LNCaP clone FGC (cell line): ENCODE results near the gene CACNA2D1.

Source experiments
- DNase-seq: peaks from one replicate; pipeline ENCODE4 v3.0.0-alpha.2; 2011; ENCODE audit warnings: low read depth
- H3K4me3 ChIP-seq: 2 replicates; pipeline ENCODE4 v1.5.1; 2011; ENCODE audit warnings: mild to moderate bottlenecking, low read depth, low read length, control low read depth
- TF ChIP-seq, protein P1 (sequence below): IDR thresholded peaks from 2 replicates; pipeline ENCODE4 v1.5.1; 2012; ENCODE audit warnings: mild to moderate bottlenecking; ENCODE audit not compliant: control insufficient read depth, insufficient read depth; ENCODE audit errors: extremely low read depth

Gene CACNA2D1

DNA sequence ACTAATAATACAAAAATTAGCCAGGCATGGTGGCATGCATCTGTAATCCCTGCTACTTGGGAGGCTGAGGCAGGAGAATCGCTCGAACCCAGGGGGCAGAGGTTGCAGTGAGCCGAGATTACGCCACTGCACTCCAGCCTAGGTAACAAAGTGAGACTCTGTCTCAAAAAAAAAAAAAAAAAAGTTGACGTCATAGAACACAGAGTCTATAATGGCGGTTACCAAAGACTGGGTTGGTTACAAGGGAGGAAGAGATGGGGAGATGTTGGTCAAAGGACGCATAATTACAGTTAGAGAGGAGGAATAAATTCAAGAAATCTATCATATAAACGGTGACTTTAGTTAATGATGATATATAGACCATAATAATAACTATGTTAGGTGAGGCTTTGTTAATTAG is 364.1 kb downstream of the CACNA2D1 start:
- TF ChIP-seq, protein P1, sequence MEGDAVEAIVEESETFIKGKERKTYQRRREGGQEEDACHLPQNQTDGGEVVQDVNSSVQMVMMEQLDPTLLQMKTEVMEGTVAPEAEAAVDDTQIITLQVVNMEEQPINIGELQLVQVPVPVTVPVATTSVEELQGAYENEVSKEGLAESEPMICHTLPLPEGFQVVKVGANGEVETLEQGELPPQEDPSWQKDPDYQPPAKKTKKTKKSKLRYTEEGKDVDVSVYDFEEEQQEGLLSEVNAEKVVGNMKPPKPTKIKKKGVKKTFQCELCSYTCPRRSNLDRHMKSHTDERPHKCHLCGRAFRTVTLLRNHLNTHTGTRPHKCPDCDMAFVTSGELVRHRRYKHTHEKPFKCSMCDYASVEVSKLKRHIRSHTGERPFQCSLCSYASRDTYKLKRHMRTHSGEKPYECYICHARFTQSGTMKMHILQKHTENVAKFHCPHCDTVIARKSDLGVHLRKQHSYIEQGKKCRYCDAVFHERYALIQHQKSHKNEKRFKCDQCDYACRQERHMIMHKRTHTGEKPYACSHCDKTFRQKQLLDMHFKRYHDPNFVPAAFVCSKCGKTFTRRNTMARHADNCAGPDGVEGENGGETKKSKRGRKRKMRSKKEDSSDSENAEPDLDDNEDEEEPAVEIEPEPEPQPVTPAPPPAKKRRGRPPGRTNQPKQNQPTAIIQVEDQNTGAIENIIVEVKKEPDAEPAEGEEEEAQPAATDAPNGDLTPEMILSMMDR = no peak
- no peak for DNase-seq
- H3K4me3 ChIP-seq = no peak overlapping the region

DNA sequence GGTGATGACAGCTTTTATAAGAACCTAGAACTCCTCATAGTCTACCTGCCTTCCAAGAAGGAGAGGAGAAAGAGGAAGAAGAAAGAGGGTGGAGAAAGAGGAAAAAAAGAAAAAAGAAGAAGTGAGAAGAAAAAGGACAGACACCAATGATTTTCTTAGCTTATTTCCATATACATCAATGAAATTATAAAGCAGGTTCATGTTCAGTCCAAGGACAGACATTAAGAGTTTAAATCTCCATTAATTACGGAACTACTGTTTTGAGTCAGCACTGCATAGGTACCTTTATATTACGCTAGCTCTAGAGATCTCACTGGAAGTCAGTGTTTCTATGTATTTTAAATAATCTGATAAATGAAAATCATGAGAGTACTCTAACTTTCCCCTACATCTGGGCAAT is 364.8 kb downstream of the CACNA2D1 start:
- no peak overlapping the region for H3K4me3 ChIP-seq
- no peak for DNase-seq
- TF ChIP-seq, protein P1 = no peak

DNA sequence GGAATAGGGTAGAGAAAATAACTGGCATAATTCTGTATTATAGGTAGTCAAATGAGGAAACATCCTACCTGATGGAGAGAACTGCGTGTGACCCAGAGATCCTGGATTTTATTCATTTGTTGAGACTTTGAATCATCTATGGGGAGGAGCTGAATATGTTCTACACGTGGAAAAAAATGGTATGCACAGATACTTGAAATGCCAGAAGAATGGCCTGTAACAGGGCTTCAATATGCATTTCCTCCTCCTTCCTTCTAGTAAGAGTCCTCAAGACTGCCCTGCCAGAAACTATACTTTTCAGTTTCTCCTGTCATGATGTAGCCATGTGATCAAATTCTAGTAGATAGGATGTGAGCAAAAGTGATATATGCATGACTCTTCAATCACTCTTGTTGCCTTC is 372.1 kb downstream of the CACNA2D1 start:
- H3K4me3 ChIP-seq = no peak overlapping the region
- TF ChIP-seq, protein P1 = no peak
- no peak for DNase-seq

DNA sequence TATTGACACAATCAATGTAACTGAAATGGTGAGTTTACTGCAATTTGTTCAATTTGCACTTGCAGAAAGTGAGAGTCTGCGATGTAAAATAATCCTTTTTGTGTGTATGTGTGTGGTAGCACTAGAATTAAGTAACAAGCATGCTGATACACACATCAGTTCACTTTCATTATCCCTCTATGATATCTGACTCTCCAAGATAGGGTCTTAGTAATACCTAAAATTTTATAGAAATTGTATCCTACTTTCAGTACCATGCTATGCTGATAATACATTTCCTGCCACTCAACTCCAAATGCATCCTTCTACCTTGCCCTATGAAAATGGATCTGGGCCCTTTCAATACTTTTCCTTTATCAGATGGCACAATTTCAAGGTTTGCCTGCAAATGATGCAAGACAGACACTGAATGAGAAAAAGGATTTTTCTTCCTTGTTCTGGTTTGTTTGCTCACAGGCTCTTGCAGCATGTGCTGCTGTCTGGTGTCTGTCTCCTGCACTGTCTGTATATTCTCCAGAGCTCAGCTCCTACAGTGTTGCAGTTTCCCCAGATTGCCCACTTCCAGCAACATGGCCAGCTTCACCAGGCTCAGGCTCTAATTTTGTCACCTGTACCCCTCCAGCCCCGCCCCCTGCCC is 375.8 kb downstream of the CACNA2D1 start:
- peak; percentile 25 for DNase-seq
- TF ChIP-seq, protein P1 = no peak
- no peak overlapping the region for H3K4me3 ChIP-seq

DNA sequence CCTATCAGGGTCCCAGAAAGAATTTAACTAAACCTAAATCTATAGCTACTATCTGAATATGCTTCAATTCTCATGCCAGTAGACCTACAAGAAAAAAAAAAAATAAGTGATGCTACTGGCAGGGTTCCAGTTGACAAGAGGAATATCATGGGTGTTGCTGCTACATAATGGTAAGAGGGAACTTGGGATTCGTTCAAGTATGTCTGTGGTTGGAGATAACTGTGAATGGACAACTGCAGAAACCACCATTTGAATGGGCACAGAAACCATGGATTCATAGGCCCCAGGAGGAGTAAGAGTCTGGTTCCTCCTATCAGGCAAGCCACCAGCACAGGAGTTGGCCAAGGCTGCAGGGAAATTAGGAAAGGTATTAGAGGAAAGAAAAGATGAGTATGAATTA is 386.1 kb downstream of the CACNA2D1 start:
- H3K4me3 ChIP-seq = no peak overlapping the region
- TF ChIP-seq, protein P1 = no peak
- no peak for DNase-seq

DNA sequence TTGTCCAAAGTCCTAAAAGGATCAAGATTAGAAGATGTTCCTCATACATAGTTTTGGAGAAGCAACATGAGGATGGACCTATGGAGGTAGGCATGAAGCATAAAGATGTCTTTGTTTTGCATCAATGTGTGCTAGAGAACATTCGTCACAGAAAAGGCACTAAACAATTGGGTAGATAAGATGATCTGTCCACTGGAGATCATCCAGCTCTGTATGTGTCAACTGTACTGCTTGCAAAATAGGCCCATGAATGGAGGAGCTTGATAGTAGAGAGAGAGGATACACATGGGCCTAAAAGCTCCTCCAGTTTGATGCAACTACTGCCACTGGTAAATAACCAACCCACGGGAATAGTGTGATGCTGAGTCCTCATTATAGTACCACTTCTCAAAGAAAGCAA is 387.3 kb downstream of the CACNA2D1 start:
- TF ChIP-seq, protein P1 = no peak
- no peak for DNase-seq
- no peak overlapping the region for H3K4me3 ChIP-seq

DNA sequence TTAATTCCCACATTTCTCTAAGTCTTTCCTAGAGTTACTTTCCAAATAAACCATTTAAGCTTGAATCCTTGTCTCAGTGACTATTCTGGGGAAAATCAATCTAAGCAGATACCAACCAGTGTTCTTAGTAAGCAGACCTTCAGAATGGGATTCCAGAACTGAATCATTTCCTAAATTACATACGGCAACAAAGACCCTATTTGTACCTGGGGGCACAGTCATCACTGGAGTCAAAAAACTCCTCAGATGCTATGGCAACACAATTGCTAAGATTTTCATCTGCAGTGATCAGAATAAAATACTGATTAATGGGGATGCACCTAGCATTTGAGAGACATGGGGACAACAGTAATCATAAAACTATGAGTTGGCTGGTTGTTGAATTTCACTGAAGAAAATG is 389.0 kb downstream of the CACNA2D1 start:
- DNase-seq = no peak
- H3K4me3 ChIP-seq = no peak overlapping the region
- TF ChIP-seq, protein P1 = no peak
